Measurements from ENCODE around the gene MED25.

DNA sequence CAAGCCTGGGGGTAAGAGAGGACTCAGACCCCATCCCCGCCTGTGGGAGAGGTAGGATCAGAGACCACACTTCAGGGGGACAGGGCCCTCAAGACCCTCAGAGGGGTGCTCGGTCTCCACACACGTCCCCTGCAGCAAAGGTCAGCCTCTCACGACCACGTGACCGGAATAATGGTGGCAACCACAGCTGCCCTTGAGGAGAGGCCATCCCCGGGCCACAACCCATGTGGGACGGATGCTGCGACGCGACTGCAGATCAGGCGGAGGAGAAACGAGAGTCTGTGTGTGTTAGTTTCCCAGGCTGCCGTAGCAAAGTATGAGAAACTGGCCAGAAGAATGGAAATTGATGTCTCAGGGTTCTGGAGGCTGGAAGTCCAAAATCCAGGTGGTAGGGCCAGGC lies 8.9 kb downstream of the MED25 start:
- TF ChIP-seq, protein P1, sequence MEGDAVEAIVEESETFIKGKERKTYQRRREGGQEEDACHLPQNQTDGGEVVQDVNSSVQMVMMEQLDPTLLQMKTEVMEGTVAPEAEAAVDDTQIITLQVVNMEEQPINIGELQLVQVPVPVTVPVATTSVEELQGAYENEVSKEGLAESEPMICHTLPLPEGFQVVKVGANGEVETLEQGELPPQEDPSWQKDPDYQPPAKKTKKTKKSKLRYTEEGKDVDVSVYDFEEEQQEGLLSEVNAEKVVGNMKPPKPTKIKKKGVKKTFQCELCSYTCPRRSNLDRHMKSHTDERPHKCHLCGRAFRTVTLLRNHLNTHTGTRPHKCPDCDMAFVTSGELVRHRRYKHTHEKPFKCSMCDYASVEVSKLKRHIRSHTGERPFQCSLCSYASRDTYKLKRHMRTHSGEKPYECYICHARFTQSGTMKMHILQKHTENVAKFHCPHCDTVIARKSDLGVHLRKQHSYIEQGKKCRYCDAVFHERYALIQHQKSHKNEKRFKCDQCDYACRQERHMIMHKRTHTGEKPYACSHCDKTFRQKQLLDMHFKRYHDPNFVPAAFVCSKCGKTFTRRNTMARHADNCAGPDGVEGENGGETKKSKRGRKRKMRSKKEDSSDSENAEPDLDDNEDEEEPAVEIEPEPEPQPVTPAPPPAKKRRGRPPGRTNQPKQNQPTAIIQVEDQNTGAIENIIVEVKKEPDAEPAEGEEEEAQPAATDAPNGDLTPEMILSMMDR (IDR thresholded peaks at IDR 0.05) = no peak
- TF ChIP-seq POLR2A (IDR thresholded peaks at IDR 0.05) (no peak), EP300 (IDR thresholded peaks at IDR 0.05) (no peak)
